GM19324 (cell line): ENCODE measurements around the gene ITCH.
"Not testable (repeated sequence)": the region's sequence is repeated elsewhere in the genome, so short reads cannot be mapped to it uniquely, and the experiment has no call there.

Experiments used
- ATAC-seq: cut with Tn5 transposase; IDR thresholded peaks from one replicate; pipeline ENCODE4 v1.9.1; 2021; ENCODE audit warnings: mild to moderate bottlenecking, moderate library complexity; ENCODE audit not compliant: unreplicated experiment, low FRiP score

Gene ITCH

GRCh38 chr20:34449674-34450592 is 86.9 kb downstream of the ITCH start:
- ATAC-seq: no peak

GRCh38 chr20:34452281-34452982 is 89.4 kb downstream of the ITCH start:
- ATAC-seq: no peak

- ATAC-seq: no peak
These were observed 95.6 kb downstream of the ITCH start for GRCh38 chr20:34458631-34459030.

GRCh38 chr20:34459209-34459897 is 96.3 kb downstream of the ITCH start:
- ATAC-seq: no peak

GRCh38 chr20:34461779-34462087 is 98.7 kb downstream of the ITCH start:
- no peak for ATAC-seq

GRCh38 chr20:34468951-34469350 is 105.9 kb downstream of the ITCH start:
- no peak for ATAC-seq

- ATAC-seq: no peak
These were observed 109.3 kb downstream of the ITCH start for GRCh38 chr20:34472246-34472925.

- no peak for ATAC-seq
These were observed 110.3 kb downstream of the ITCH start for GRCh38 chr20:34473262-34473883.

GRCh38 chr20:34475979-34476736 is 113.1 kb downstream of the ITCH start:
- ATAC-seq: no peak

- ATAC-seq: no peak
These were observed 116.6 kb downstream of the ITCH start for GRCh38 chr20:34479627-34480026.

GRCh38 chr20:34482154-34482553 is 119.1 kb downstream of the ITCH start:
- not testable (repeated sequence) for ATAC-seq

GRCh38 chr20:34483585-34484220 is 120.6 kb downstream of the ITCH start:
- ATAC-seq: not testable (repeated sequence)

GRCh38 chr20:34485068-34485634 is 122.1 kb downstream of the ITCH start:
- no peak for ATAC-seq

- no peak for ATAC-seq
These were observed 128.3 kb downstream of the ITCH start for GRCh38 chr20:34491226-34491931.

GRCh38 chr20:34491932-34492509 is 128.9 kb downstream of the ITCH start:
- ATAC-seq: no peak

- no peak for ATAC-seq
These were observed 130.6 kb downstream of the ITCH start for GRCh38 chr20:34493646-34494045.

GRCh38 chr20:34495307-34495706 is 132.2 kb downstream of the ITCH start:
- no peak for ATAC-seq

GRCh38 chr20:34495916-34496315 is 132.8 kb downstream of the ITCH start:
- ATAC-seq: no peak
